Measurements from ENCODE around the gene PCDHGA8. TPM values are rescaled to one million over a fixed set of nuclear protein-coding genes. Genes with fewer than 3 reads are reported as not detected.
A peak's percentile ranks its signal among the peaks of the same experiment; 100 is the strongest.
"Not testable (repeated sequence)": the region's sequence is repeated elsewhere in the genome, so short reads cannot be mapped to it uniquely, and the experiment has no call there.

The PCDHGA8 gene
- total RNA-seq, 2 donors from 2014 or later, result 7.5 to 13.9 TPM

DNA sequence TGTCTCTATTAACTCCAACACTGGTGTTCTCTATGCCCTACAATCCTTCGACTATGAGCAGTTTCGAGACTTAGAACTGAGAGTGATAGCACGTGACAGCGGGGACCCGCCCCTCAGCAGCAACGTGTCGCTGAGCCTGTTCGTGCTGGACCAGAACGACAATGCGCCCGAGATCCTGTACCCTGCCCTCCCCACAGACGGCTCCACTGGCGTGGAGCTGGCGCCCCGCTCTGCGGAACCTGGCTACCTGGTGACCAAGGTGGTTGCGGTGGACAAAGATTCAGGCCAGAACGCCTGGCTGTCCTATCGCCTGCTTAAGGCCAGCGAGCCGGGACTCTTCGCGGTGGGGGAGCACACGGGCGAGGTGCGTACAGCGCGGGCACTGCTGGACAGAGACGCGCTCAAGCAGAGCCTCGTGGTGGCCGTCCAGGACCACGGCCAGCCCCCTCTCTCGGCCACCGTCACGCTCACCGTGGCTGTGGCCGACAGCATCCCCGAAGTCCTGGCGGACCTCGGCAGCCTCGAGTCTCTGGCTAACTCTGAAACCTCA, 30.4 kb downstream of the PCDHGA8 start:
- no peaks in the 10 kb centered on the region for H3K4me1 ChIP-seq (ENCODE audit: control insufficient read depth in 1 of 2, low read depth in 2 of 2)
- H3K9me3 ChIP-seq, result peaks cover 100% of the 10 kb centered on the region
- ATAC-seq (ENCODE audit: insufficient number of reproducible peaks, low FRiP score, low read depth) (no peak), DNase-seq (ENCODE audit: low spot score) (no peak)
- no peaks in the 10 kb centered on the region for H3K36me3 ChIP-seq
- H3K27me3 ChIP-seq (replicated peaks; ENCODE audit: insufficient read depth), result no peaks in the 10 kb centered on the region
- H3K27ac ChIP-seq, result no peak overlapping the region
- TF ChIP-seq, protein P1, sequence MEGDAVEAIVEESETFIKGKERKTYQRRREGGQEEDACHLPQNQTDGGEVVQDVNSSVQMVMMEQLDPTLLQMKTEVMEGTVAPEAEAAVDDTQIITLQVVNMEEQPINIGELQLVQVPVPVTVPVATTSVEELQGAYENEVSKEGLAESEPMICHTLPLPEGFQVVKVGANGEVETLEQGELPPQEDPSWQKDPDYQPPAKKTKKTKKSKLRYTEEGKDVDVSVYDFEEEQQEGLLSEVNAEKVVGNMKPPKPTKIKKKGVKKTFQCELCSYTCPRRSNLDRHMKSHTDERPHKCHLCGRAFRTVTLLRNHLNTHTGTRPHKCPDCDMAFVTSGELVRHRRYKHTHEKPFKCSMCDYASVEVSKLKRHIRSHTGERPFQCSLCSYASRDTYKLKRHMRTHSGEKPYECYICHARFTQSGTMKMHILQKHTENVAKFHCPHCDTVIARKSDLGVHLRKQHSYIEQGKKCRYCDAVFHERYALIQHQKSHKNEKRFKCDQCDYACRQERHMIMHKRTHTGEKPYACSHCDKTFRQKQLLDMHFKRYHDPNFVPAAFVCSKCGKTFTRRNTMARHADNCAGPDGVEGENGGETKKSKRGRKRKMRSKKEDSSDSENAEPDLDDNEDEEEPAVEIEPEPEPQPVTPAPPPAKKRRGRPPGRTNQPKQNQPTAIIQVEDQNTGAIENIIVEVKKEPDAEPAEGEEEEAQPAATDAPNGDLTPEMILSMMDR (IDR thresholded peaks at IDR 0.05), result no peak
- H3K4me3 ChIP-seq, result no peak overlapping the region

DNA sequence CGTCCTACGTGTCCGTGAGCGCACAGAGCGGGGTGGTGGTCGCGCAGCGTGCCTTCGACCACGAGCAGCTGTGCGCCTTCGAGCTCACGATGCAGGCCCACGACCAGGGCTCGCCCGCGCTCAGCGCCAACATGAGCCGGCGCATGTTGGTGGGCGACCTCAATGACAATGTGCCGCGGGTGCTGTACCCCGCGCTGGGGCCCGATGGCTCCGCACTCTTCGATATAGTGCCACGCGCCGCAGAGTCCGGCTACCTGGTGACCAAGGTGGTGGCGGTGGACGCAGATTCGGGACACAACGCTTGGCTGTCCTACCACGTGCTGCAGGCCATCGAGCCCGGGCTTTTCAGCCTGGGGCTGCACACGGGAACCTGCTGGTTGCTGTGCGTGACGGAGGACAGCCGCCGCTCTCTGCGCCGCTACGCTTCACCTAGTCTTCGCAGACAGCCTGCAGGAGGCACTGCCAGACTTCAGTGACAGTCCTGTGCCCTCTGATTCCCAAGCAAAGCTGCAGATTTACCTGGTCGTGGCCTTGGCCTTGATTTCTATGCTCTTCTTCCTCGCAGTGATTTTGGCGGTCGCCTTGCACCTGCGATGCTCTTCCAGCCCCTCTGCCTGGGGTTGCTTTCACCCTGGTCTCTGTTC, 35.5 kb downstream of the PCDHGA8 start:
- Histone ChIP-seq H3K27me3 (replicated peaks; ENCODE audit: insufficient read depth) (no peaks in the 10 kb centered on the region), H3K9me3 (peaks cover 98% of the 10 kb centered on the region)
- ATAC-seq (ENCODE audit: insufficient number of reproducible peaks, low FRiP score, low read depth), result no peak

DNA sequence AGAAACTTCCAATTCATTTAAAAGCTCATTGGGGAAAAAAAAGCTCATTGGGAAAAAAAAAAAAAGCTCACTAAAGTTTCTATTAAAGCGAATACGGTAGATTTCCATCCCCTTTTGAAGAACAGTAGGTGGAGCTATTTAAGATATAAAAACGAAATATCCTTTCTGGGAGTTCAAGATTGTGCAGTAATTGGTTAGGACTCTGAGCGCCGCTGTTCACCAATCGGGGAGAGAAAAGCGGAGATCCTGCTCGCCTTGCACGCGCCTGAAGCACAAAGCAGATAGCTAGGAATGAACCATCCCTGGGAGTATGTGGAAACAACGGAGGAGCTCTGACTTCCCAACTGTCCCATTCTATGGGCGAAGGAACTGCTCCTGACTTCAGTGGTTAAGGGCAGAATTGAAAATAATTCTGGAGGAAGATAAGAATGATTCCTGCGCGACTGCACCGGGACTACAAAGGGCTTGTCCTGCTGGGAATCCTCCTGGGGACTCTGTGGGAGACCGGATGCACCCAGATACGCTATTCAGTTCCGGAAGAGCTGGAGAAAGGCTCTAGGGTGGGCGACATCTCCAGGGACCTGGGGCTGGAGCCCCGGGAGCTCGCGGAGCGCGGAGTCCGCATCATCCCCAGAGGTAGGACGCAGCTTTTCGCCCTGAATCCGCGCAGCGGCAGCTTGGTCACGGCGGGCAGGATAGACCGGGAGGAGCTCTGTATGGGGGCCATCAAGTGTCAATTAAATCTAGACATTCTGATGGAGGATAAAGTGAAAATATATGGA, 38.1 kb downstream of the PCDHGA8 start, which contains the start of gene PCDHGA12:
Gene PCDHGA12, plus strand, starts transcription at position 176 of the 782 bp plus-strand sequence. Its CDS starts 253 bp downstream, at position 429.
- Histone ChIP-seq H3K4me3 (peak within 1 kb of the TSS; percentile 57), H3K27me3 (replicated peaks; ENCODE audit: insufficient read depth) (no peaks in the 10 kb centered on the region), H3K9me3 (peaks cover 93% of the 10 kb centered on the region), H3K27ac (no peak within 1 kb of the TSS), H3K4me1 (ENCODE audit: control insufficient read depth in 1 of 2, low read depth in 2 of 2) (no peaks in the 10 kb centered on the region), H3K36me3 (no peaks in the 10 kb centered on the region)
- TF ChIP-seq, protein P1 (IDR thresholded peaks at IDR 0.05), result no peak
- DNase-seq (ENCODE audit: low spot score) (no peak), ATAC-seq (ENCODE audit: insufficient number of reproducible peaks, low FRiP score, low read depth) (no peak)

More for the DNA sequence above, 35.5 kb downstream of the PCDHGA8 start:
- H3K27ac ChIP-seq, result no peak overlapping the region
- H3K4me3 ChIP-seq, result no peak overlapping the region
- TF ChIP-seq, protein P1 (IDR thresholded peaks at IDR 0.05), result no peak
- no peak for DNase-seq (ENCODE audit: low spot score)
- no peaks in the 10 kb centered on the region for H3K36me3 ChIP-seq
- H3K4me1 ChIP-seq (ENCODE audit: control insufficient read depth in 1 of 2, low read depth in 2 of 2), result no peaks in the 10 kb centered on the region

DNA sequence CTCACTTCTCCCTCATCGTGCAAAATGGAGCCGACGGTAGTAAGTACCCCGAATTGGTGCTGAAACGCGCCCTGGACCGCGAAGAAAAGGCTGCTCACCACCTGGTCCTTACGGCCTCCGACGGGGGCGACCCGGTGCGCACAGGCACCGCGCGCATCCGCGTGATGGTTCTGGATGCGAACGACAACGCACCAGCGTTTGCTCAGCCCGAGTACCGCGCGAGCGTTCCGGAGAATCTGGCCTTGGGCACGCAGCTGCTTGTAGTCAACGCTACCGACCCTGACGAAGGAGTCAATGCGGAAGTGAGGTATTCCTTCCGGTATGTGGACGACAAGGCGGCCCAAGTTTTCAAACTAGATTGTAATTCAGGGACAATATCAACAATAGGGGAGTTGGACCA, 38.9 kb downstream of the PCDHGA8 start:
- Histone ChIP-seq H3K4me1 (ENCODE audit: control insufficient read depth in 1 of 2, low read depth in 2 of 2) (no peaks in the 10 kb centered on the region), H3K27ac (no peak overlapping the region), H3K9me3 (peaks cover 93% of the 10 kb centered on the region), H3K4me3 (peak overlapping the region; percentile 57), H3K36me3 (no peaks in the 10 kb centered on the region), H3K27me3 (replicated peaks; ENCODE audit: insufficient read depth) (no peaks in the 10 kb centered on the region)
- DNase-seq (ENCODE audit: low spot score) (no peak), ATAC-seq (ENCODE audit: insufficient number of reproducible peaks, low FRiP score, low read depth) (no peak)
- TF ChIP-seq, protein P1 (IDR thresholded peaks at IDR 0.05), result no peak

DNA sequence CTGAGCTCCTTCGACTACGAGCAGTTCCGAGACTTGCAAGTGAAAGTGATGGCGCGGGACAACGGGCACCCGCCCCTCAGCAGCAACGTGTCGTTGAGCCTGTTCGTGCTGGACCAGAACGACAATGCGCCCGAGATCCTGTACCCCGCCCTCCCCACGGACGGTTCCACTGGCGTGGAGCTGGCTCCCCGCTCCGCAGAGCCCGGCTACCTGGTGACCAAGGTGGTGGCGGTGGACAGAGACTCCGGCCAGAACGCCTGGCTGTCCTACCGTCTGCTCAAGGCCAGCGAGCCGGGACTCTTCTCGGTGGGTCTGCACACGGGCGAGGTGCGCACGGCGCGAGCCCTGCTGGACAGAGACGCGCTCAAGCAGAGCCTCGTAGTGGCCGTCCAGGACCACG, 39.9 kb downstream of the PCDHGA8 start:
- H3K4me3 ChIP-seq; H3K27me3 ChIP-seq (replicated peaks; ENCODE audit: insufficient read depth); DNase-seq (ENCODE audit: low spot score); H3K4me1 ChIP-seq (ENCODE audit: control insufficient read depth in 1 of 2, low read depth in 2 of 2); ATAC-seq (ENCODE audit: insufficient number of reproducible peaks, low FRiP score, low read depth); H3K36me3 ChIP-seq; H3K27ac ChIP-seq: not testable (repeated sequence)
- peaks cover 86% of the 10 kb centered on the region for H3K9me3 ChIP-seq

DNA sequence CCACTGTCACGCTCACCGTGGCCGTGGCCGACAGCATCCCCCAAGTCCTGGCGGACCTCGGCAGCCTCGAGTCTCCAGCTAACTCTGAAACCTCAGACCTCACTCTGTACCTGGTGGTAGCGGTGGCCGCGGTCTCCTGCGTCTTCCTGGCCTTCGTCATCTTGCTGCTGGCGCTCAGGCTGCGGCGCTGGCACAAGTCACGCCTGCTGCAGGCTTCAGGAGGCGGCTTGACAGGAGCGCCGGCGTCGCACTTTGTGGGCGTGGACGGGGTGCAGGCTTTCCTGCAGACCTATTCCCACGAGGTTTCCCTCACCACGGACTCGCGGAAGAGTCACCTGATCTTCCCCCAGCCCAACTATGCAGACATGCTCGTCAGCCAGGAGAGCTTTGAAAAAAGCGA, 40.3 kb downstream of the PCDHGA8 start:
- not testable (repeated sequence) for H3K27me3 ChIP-seq (replicated peaks; ENCODE audit: insufficient read depth); H3K4me1 ChIP-seq (ENCODE audit: control insufficient read depth in 1 of 2, low read depth in 2 of 2); DNase-seq (ENCODE audit: low spot score); ATAC-seq (ENCODE audit: insufficient number of reproducible peaks, low FRiP score, low read depth); H3K36me3 ChIP-seq; H3K27ac ChIP-seq; H3K4me3 ChIP-seq
- H3K9me3 ChIP-seq, result peaks cover 86% of the 10 kb centered on the region
